HG03135 (cell line): ENCODE data around the gene HK1.

ENCODE experiments used
- ATAC-seq: cut with Tn5 transposase; IDR thresholded peaks from one replicate; pipeline ENCODE4 v1.9.1; 2021; ENCODE audit warnings: mild to moderate bottlenecking, moderate library complexity; ENCODE audit not compliant: unreplicated experiment

Gene HK1

GRCh38 chr10:69400936-69401335, 122.6 kb downstream of the HK1 start:
- ATAC-seq: no peak

GRCh38 chr10:69401416-69401815, 123.1 kb downstream of the HK1 start:
- ATAC-seq: no peak

GRCh38 chr10:69402386-69402785, 124.1 kb downstream of the HK1 start:
- no peak for ATAC-seq

DNA sequence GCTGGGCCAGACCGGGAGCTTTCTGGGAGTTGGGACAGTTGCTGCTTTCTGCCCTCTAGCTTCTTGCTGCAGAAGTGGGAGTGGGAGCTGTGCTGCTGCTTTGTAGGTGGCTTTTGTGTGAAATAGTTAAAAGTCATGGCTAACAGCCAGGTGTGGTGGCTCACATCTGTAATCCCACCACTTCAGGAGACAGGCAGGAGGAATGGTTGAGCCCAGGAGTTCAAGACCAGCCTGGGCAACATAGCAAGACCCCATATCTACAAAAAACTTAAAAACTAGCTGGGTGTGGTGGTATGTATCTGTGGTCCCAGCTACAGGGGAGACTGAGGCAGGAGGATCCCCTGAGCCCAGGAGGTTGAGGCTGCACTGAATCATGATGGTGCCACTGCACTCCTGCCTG, 124.8 kb downstream of the HK1 start:
- no peak for ATAC-seq

DNA sequence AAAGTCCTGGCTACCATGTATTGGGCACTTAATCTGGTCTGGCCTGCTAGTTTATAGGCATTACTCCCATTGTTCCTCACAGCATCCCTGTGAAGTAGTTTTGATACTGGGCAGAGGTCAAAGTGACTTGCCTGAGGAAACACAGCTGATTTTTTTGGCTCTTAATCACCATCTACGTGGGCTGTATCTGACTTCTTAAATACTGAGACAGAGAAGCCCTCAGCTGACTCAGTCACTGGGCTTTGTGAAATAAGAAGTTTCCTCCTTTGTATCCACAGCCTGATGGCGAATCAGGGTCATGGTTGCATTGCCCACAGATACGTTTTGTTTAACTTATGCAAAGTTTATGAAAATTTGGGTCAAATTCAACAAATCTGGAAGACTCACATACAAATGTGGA, 125.2 kb downstream of the HK1 start:
- no peak for ATAC-seq

DNA sequence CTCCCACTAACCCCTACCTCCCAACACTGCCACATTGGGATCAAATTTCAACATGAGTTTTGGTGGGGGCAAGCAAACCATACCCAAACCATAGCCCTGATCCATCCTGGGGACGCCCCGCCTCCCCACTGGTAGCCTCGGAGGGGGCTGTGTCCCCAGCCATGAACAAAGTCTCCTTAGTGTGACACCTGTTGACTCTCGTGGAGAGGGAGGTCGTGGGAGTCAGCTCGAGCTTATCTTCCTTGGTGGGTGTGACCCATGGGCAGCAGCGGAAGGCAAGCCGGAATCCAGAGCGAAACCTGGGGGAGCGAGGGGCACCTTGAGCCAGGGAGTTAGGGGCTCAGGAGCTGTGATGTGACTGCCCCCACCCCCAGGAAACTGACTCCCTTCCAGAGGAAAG, 126.5 kb downstream of the HK1 start:
- ATAC-seq: no peak

- ATAC-seq: no peak
Observed at GRCh38 chr10:69405221-69405620, 126.9 kb downstream of the HK1 start.

GRCh38 chr10:69406302-69406811, 128.1 kb downstream of the HK1 start:
- ATAC-seq: no peak

DNA sequence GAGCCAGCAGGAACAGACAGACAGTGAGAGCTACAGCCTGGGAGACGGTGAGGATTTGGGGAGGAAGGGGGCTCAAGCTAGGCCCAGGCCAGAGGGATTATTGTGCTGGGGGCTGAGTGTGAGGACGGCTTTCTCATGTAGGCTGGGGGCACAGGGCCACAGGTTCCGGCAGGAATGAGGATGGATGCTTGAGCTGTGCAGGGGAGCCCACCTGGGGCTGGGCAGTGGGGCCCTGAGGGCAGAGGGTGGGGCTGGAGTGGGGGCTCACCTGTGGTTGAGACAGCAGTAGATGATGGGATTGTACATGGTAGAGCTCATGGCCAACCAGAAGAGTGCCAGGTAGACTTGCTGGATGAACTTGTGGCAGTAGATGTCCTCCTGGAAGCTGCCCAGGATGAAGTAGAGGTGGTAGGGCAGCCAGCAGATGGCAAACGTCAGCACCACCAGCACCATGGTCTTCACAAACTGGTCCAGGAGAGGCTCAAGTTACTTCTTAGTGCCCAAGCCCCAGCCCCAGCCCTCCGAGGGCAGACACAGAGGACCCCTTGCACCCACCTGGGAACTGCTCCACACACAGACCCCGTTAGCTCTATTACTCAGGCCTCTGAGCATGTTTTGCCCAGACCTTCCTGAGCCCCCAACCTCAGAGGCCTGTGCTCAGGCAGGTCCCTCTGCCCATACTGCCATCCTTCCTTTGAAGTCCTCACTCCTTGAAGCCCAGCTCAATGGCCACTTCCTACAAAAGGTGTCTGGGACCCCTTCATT, 128.7 kb downstream of the HK1 start:
- no peak for ATAC-seq

- ATAC-seq: no peak
Observed at GRCh38 chr10:69407621-69408301, 129.5 kb downstream of the HK1 start.

DNA sequence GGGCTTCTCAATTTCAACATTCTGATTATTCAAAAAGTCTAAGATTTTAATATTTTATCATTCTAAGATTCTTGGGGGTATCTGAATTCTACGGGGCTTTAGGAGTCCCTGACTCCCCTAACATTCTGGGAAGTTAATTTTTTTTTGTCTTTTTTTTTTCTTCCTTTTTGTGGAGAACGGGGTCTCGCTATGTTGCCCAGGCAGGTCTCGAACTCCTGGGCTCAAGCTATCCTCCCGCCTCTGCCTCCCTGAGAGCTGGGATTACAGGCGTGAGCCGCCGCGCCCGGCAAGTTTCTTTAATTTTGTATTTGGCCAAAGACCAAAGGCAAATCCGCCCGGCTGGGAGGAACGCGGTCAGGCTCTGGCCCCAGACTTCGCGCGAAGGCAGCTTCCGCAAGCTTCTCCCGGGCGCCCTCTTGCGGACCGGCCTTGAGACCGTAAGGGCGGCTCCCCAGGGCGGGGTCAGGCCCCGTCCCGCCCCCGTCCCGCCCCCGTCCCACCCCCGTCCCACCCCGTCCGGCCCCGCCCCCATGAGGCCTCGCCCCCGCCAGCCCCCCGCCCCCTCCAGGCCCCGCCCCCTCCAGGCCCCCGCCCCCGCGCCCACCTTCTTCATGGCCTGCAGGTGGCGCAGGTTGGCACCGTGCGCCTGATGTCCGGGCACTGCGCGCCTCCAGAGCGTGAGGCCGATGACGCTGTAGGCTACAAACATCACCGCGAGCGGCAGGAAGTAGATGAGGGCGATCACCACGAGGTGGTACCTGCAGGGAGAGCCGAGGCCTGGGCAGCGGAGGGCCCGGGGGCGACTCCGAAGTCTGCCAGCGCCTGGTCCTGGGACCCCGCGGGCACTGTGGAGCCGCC, 130.3 kb downstream of the HK1 start:
- ATAC-seq: peak; percentile 80

DNA sequence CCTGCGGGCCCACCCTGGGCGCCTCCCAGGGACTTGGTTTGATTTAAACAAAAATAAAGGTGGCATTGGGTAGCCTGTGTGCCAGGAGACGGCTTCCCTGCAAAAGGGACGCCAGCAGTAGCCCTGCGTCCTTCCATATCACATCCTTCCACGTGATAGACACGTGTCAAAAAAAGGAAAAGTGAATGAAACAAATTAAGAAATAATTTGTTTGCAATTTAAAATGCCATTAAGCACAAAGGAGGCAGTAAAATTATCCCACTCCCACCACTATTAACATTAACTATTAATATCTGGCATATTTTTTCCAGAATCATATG, 130.8 kb downstream of the HK1 start:
- ATAC-seq: no peak

DNA sequence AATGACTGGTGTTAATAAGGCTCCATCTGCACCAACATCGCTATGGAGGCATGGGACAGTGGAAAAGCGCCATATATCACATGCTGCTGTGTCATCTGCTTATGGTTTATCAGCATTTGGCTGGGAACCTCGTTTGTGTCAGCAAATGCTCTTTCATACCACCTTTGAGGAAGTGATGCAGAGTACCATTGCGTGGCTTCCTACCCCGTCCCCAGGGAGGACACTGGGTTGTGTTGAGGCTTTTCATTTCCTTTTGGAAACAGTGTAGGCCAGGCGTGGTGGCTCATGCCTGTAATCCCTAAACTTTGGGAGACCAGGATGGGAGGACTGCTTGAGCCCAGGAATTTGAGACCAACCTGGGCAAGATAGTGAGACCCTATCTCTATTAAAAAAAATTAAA, 131.7 kb downstream of the HK1 start:
- peak; percentile 38 for ATAC-seq

GRCh38 chr10:69410487-69410886, 132.2 kb downstream of the HK1 start:
- ATAC-seq: no peak

GRCh38 chr10:69411476-69411875, 133.2 kb downstream of the HK1 start:
- ATAC-seq: no peak

DNA sequence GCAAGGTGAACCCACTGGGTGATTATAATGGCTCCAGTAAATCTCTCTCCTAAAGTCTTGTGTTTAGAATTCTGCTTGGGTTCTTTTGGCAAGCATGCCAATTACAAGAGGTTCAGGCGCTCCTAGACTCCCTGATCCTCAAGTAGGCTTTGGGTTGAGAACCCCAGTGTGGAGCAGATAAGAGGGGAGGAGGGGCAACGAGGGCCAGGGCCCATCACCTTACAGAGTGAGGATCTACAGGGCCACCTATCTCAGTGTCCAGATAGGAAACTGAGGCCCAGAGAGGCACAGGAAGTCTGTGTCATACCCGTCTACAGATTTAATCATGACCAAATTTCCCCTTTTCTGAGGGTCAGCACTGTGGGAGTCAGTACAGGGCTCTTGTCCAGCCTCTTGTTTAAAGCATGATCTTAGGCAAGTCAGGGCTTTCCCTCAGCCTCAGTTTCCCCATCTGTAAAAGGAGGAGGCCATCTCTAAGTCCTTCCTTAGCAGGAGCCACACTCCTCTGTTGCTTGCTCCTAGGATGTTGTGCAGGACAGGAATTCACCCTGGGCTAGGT, 134.0 kb downstream of the HK1 start:
- no peak for ATAC-seq

- no peak for ATAC-seq
Observed at GRCh38 chr10:69413221-69413865, 135.0 kb downstream of the HK1 start.

GRCh38 chr10:69414036-69415018, 136.0 kb downstream of the HK1 start:
- no peak for ATAC-seq

DNA sequence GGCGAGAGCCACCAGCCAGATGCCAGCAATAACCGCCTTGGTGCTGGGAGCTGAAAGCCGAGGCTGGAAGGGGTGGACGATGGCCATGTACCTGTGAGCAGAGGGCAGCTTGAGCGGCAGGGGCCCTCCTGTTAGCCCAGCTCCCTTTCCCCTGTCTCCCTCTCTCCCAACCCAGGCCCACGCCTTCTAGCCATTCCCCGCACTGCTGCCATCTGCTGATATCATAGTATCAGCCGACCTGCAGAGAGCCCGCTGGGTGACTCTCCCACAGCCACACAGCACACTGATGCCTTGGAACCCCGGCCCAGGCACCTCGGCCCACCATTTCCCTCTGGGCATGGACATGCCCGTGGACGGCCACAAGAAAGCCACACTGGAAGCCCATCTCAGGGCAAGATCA, 136.8 kb downstream of the HK1 start:
- ATAC-seq: no peak

DNA sequence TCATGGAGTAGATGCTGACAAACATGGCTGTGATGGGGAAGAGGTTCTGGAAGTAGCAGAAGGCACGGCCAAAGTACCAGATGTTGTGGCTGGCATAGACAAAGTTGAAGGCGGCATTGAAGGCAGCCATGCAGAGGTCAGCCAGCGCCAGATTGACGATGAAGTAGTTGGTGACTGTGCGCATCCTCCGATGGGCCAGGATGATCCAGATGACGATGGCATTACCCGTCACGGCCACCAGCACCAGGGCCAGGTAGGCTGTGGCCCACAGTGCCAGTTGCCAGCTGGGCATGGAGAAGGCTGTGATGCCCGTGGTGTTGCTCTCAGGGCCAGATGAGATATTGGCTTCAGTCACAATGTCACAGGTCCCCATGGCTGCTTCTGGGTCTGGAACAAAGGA, 137.7 kb downstream of the HK1 start:
- ATAC-seq: no peak
